Trophoblast cell (in vitro differentiated cells and primary cell): Measurements from ENCODE around the gene SIL1.

ENCODE experiments used
- DNase-seq, 2 donors: peaks; one replicate each; pipeline ENCODE4 v3.0.0-alpha.2; 2016
- H2AFZ ChIP-seq: 2 replicates; pipeline ENCODE4 v1.6.1; 2013; ENCODE audit warnings: low read length, moderate library complexity, mild to moderate bottlenecking; ENCODE audit not compliant: insufficient read depth, poor library complexity
- H2AK5ac ChIP-seq: 2 replicates; pipeline ENCODE4 v1.6.1; 2013; ENCODE audit warnings: mild to moderate bottlenecking, low read length
- H2BK120ac ChIP-seq: 2 replicates; pipeline ENCODE4 v1.6.1; 2013; ENCODE audit warnings: low read length, mild to moderate bottlenecking, moderate library complexity; ENCODE audit not compliant: insufficient read depth, poor library complexity
- H2BK12ac ChIP-seq: 2 replicates; pipeline ENCODE4 v1.6.1; 2013; ENCODE audit warnings: mild to moderate bottlenecking, low read length, moderate library complexity
- H2BK5ac ChIP-seq: 2 replicates; pipeline ENCODE4 v1.6.1; 2013; ENCODE audit warnings: low read length, low read depth, moderate library complexity, mild to moderate bottlenecking; ENCODE audit not compliant: poor library complexity
- H3K14ac ChIP-seq: 2 replicates; pipeline ENCODE4 v1.6.1; 2013; ENCODE audit warnings: mild to moderate bottlenecking, low read length
- H3K18ac ChIP-seq: 2 replicates; pipeline ENCODE4 v1.6.1; 2013; ENCODE audit warnings: mild to moderate bottlenecking, low read length
- H3K23ac ChIP-seq: 2 replicates; pipeline ENCODE4 v1.6.1; 2013; ENCODE audit warnings: low read length
- H3K27ac ChIP-seq: 2 replicates; pipeline ENCODE4 v1.5.1; 2013; ENCODE audit warnings: low read depth, mild to moderate bottlenecking, inconsistent platforms, low read length, moderate library complexity
- H3K27me3 ChIP-seq: 2 replicates; pipeline ENCODE4 v1.6.1; 2013; ENCODE audit warnings: inconsistent platforms, mild to moderate bottlenecking, low read length, moderate library complexity; ENCODE audit not compliant: insufficient read depth
- H3K36me3 ChIP-seq, 2 experiments: 1 replicate in 1 of 2; 2 replicates in 1 of 2; pipeline ENCODE4 v1.6.1; 2013; ENCODE audit warnings: low read length in 2 of 2, mild to moderate bottlenecking in 2 of 2, moderate library complexity in 1 of 2; ENCODE audit not compliant: insufficient read depth in 2 of 2, control insufficient read depth in 1 of 2
- H3K4ac ChIP-seq: 2 replicates; pipeline ENCODE4 v1.6.1; 2013; ENCODE audit warnings: low read depth, mild to moderate bottlenecking, low read length, moderate library complexity
- H3K4me1 ChIP-seq, 2 experiments: 1 replicate in 1 of 2; 2 replicates in 1 of 2; pipeline ENCODE4 v1.6.1; 2013; ENCODE audit warnings: low read length in 2 of 2, mild to moderate bottlenecking in 2 of 2, moderate library complexity in 1 of 2; ENCODE audit not compliant: insufficient read depth in 2 of 2, control insufficient read depth in 1 of 2
- H3K4me2 ChIP-seq: 2 replicates; pipeline ENCODE4 v1.6.1; 2013; ENCODE audit warnings: inconsistent platforms, mild to moderate bottlenecking, low read length, moderate library complexity
- H3K4me3 ChIP-seq: 2 replicates; pipeline ENCODE4 v1.5.1; 2013; ENCODE audit warnings: mild to moderate bottlenecking, low read depth, low read length, inconsistent platforms
- H3K79me1 ChIP-seq: one replicate; pipeline ENCODE4 v1.6.1; 2013; ENCODE audit warnings: low read length
- H3K79me2 ChIP-seq: 2 replicates; pipeline ENCODE4 v1.6.1; 2013; ENCODE audit warnings: low read length, mild to moderate bottlenecking; ENCODE audit not compliant: control insufficient read depth, insufficient read depth, poor library complexity
- H3K9ac ChIP-seq: 2 replicates; pipeline ENCODE4 v1.6.1; 2013; ENCODE audit warnings: mild to moderate bottlenecking, low read length
- H3K9me3 ChIP-seq: 2 replicates; pipeline ENCODE4 v1.6.1; 2013; ENCODE audit warnings: low read depth, mild to moderate bottlenecking, control low read depth, inconsistent platforms, low read length; ENCODE audit not compliant: insufficient read depth
- H4K12ac ChIP-seq: 2 replicates; pipeline ENCODE4 v1.6.1; 2013; ENCODE audit warnings: low read depth, mild to moderate bottlenecking, low read length, moderate library complexity
- H4K8ac ChIP-seq: 2 replicates; pipeline ENCODE4 v1.6.1; 2013; ENCODE audit warnings: low read depth, mild to moderate bottlenecking, low read length, moderate library complexity
- H4K91ac ChIP-seq: one replicate; pipeline ENCODE4 v1.6.1; 2013; ENCODE audit warnings: low read depth, mild to moderate bottlenecking, low read length, moderate library complexity
- WGBS: extraction: QIAGEN DNeasy Blood & Tissue Kit; methylation state at CpG from one replicate; pipeline ENCODE4 v1.1.7; 2013; ENCODE audit warnings: missing lambda C conversion rate; ENCODE audit not compliant: insufficient read length, insufficient coverage; ENCODE audit errors: extremely low coverage; 5-methylcytosine and 5-hydroxymethylcytosine counted together

Gene SIL1

GRCh38 chr5:138926688-138927448 is 271.3 kb downstream of the SIL1 start:
- Histone ChIP-seq H3K27ac (no peak overlapping the region), H3K36me3 (peaks cover 50 to 65% of the 10 kb centered on the region in 2 experiments), H3K23ac (no peak overlapping the region), H4K12ac (no peak overlapping the region), H2BK5ac (no peak overlapping the region), H3K9me3 (peaks cover 2% of the 10 kb centered on the region), H3K18ac (peak overlapping the region; percentile 17), H3K4me1 (no peaks in the 10 kb centered on the region), H3K27me3 (no peaks in the 10 kb centered on the region), H2BK120ac (no peak overlapping the region), H3K79me2 (no peaks in the 10 kb centered on the region), H3K79me1 (no peaks in the 10 kb centered on the region), H3K9ac (no peak overlapping the region), H4K8ac (no peak overlapping the region), H3K4ac (no peak overlapping the region), H4K91ac (no peak overlapping the region), H3K14ac (no peak overlapping the region), H2AFZ (no peak overlapping the region), H2BK12ac (no peak overlapping the region), H3K4me3 (no peak overlapping the region), H3K4me2 (no peak overlapping the region), H2AK5ac (no peak overlapping the region)
- no peak for DNase-seq
- no CpG with 5 or more reads among the region's 16 CpGs for WGBS

GRCh38 chr5:138926257-138926656 is 271.9 kb downstream of the SIL1 start:
- DNase-seq: no peak
- Histone ChIP-seq H3K4ac (no peak overlapping the region), H3K9ac (no peak overlapping the region), H3K23ac (no peak overlapping the region), H2AFZ (no peak overlapping the region), H3K27me3 (no peaks in the 10 kb centered on the region), H4K8ac (no peak overlapping the region), H3K36me3 (peaks cover 50 to 59% of the 10 kb centered on the region in 2 experiments), H2AK5ac (no peak overlapping the region), H3K27ac (no peak overlapping the region), H2BK120ac (no peak overlapping the region), H2BK12ac (no peak overlapping the region), H3K4me3 (no peak overlapping the region), H2BK5ac (no peak overlapping the region), H3K79me2 (no peaks in the 10 kb centered on the region), H3K4me1 (no peaks in the 10 kb centered on the region), H4K12ac (no peak overlapping the region), H3K14ac (no peak overlapping the region), H3K79me1 (no peaks in the 10 kb centered on the region), H3K9me3 (peaks cover 2% of the 10 kb centered on the region), H4K91ac (no peak overlapping the region), H3K18ac (no peak overlapping the region), H3K4me2 (no peak overlapping the region)
- no CpG with 5 or more reads among the region's 11 CpGs for WGBS

GRCh38 chr5:138925090-138925635 is 273.0 kb downstream of the SIL1 start:
- H4K91ac ChIP-seq: no peak overlapping the region
- H2BK5ac ChIP-seq: no peak overlapping the region
- no peak overlapping the region for H4K8ac ChIP-seq
- no peak overlapping the region for H3K9ac ChIP-seq
- no peak overlapping the region for H3K27ac ChIP-seq
- peaks cover 2% of the 10 kb centered on the region for H3K9me3 ChIP-seq
- no peak overlapping the region for H3K23ac ChIP-seq
- no peaks in the 10 kb centered on the region for H3K4me1 ChIP-seq
- H3K18ac ChIP-seq: no peak overlapping the region
- peaks cover 43 to 51% of the 10 kb centered on the region in 2 experiments for H3K36me3 ChIP-seq
- no peak overlapping the region for H3K4me3 ChIP-seq
- H2BK12ac ChIP-seq: no peak overlapping the region
- no peak overlapping the region for H4K12ac ChIP-seq
- WGBS: no CpG with 5 or more reads among the region's 12 CpGs
- H2AK5ac ChIP-seq: no peak overlapping the region
- no peak overlapping the region for H2BK120ac ChIP-seq
- H3K27me3 ChIP-seq: no peaks in the 10 kb centered on the region
- no peak for DNase-seq
- no peak overlapping the region for H3K4me2 ChIP-seq
- no peak overlapping the region for H2AFZ ChIP-seq
- no peaks in the 10 kb centered on the region for H3K79me1 ChIP-seq
- no peak overlapping the region for H3K14ac ChIP-seq
- H3K79me2 ChIP-seq: no peaks in the 10 kb centered on the region
- no peak overlapping the region for H3K4ac ChIP-seq

- no peak overlapping the region for H4K91ac ChIP-seq
- no peak overlapping the region for H3K27ac ChIP-seq
- no peaks in the 10 kb centered on the region for H3K4me1 ChIP-seq
- H4K8ac ChIP-seq: no peak overlapping the region
- H3K23ac ChIP-seq: no peak overlapping the region
- no peak overlapping the region for H3K4me3 ChIP-seq
- no peak overlapping the region for H2BK5ac ChIP-seq
- H3K14ac ChIP-seq: no peak overlapping the region
- no peaks in the 10 kb centered on the region for H3K79me1 ChIP-seq
- H3K9me3 ChIP-seq: peaks cover 2% of the 10 kb centered on the region
- H4K12ac ChIP-seq: no peak overlapping the region
- no peak overlapping the region for H2BK120ac ChIP-seq
- no peak overlapping the region for H3K4me2 ChIP-seq
- H2BK12ac ChIP-seq: no peak overlapping the region
- no peak overlapping the region for H3K18ac ChIP-seq
- H3K4ac ChIP-seq: peak overlapping the region; percentile 56
- no peaks in the 10 kb centered on the region for H3K27me3 ChIP-seq
- peaks cover 32 to 41% of the 10 kb centered on the region in 2 experiments for H3K36me3 ChIP-seq
- H3K9ac ChIP-seq: no peak overlapping the region
- no peak overlapping the region for H2AK5ac ChIP-seq
- H2AFZ ChIP-seq: no peak overlapping the region
- no peaks in the 10 kb centered on the region for H3K79me2 ChIP-seq
- no CpG with 5 or more reads among the region's 2 CpGs for WGBS
- DNase-seq: no peak
Observed at GRCh38 chr5:138922494-138922893, 275.7 kb downstream of the SIL1 start.
